ENCODE measurements around the gene RPRD1A.
"Not testable (repeated sequence)": the region's sequence is repeated elsewhere in the genome, so short reads cannot be mapped to it uniquely, and the experiment has no call there.

The RPRD1A gene

GRCh38 chr18:36101943-36102342, 34.6 kb upstream of the RPRD1A start:
- no peaks in the 10 kb centered on the region for H3K27me3 ChIP-seq (replicated peaks; ENCODE audit: control insufficient read depth, insufficient read depth, low read length, poor library complexity, severe bottlenecking)
- no peak overlapping the region for H3K27ac ChIP-seq (ENCODE audit: insufficient read depth, low read length, poor library complexity, severe bottlenecking)
- H3K4me1 ChIP-seq (ENCODE audit: control insufficient read depth, insufficient read depth, low read length, poor library complexity, severe bottlenecking): no peaks in the 10 kb centered on the region
- no peaks in the 10 kb centered on the region for H3K36me3 ChIP-seq (ENCODE audit: control insufficient read depth, insufficient read depth, low read length)
- no peak for DNase-seq
- no peaks in the 10 kb centered on the region for H3K9me3 ChIP-seq (ENCODE audit: control insufficient read depth, low read length)
- H3K4me3 ChIP-seq (ENCODE audit: insufficient read depth, low read depth, low read length, poor library complexity, severe bottlenecking): no peak overlapping the region

GRCh38 chr18:36099311-36099710, 32.0 kb upstream of the RPRD1A start:
- Histone ChIP-seq H3K9me3 (ENCODE audit: control insufficient read depth, low read length) (no peaks in the 10 kb centered on the region), H3K4me3 (ENCODE audit: insufficient read depth, low read depth, low read length, poor library complexity, severe bottlenecking) (no peak overlapping the region), H3K36me3 (ENCODE audit: control insufficient read depth, insufficient read depth, low read length) (no peaks in the 10 kb centered on the region), H3K27me3 (replicated peaks; ENCODE audit: control insufficient read depth, insufficient read depth, low read length, poor library complexity, severe bottlenecking) (no peaks in the 10 kb centered on the region), H3K4me1 (ENCODE audit: control insufficient read depth, insufficient read depth, low read length, poor library complexity, severe bottlenecking) (no peaks in the 10 kb centered on the region), H3K27ac (ENCODE audit: insufficient read depth, low read length, poor library complexity, severe bottlenecking) (no peak overlapping the region)
- no peak for DNase-seq

GRCh38 chr18:36096955-36097354, 29.6 kb upstream of the RPRD1A start:
- no peaks in the 10 kb centered on the region for H3K9me3 ChIP-seq (ENCODE audit: control insufficient read depth, low read length)
- no peaks in the 10 kb centered on the region for H3K27me3 ChIP-seq (replicated peaks; ENCODE audit: control insufficient read depth, insufficient read depth, low read length, poor library complexity, severe bottlenecking)
- H3K4me3 ChIP-seq (ENCODE audit: insufficient read depth, low read depth, low read length, poor library complexity, severe bottlenecking): no peak overlapping the region
- no peaks in the 10 kb centered on the region for H3K36me3 ChIP-seq (ENCODE audit: control insufficient read depth, insufficient read depth, low read length)
- no peak for DNase-seq
- H3K27ac ChIP-seq (ENCODE audit: insufficient read depth, low read length, poor library complexity, severe bottlenecking): no peak overlapping the region
- H3K4me1 ChIP-seq (ENCODE audit: control insufficient read depth, insufficient read depth, low read length, poor library complexity, severe bottlenecking): peaks cover 5% of the 10 kb centered on the region

GRCh38 chr18:36095936-36096519, 28.7 kb upstream of the RPRD1A start:
- Histone ChIP-seq H3K36me3 (ENCODE audit: control insufficient read depth, insufficient read depth, low read length) (no peaks in the 10 kb centered on the region), H3K4me3 (ENCODE audit: insufficient read depth, low read depth, low read length, poor library complexity, severe bottlenecking) (no peak overlapping the region), H3K27me3 (replicated peaks; ENCODE audit: control insufficient read depth, insufficient read depth, low read length, poor library complexity, severe bottlenecking) (no peaks in the 10 kb centered on the region), H3K27ac (ENCODE audit: insufficient read depth, low read length, poor library complexity, severe bottlenecking) (no peak overlapping the region), H3K9me3 (ENCODE audit: control insufficient read depth, low read length) (no peaks in the 10 kb centered on the region), H3K4me1 (ENCODE audit: control insufficient read depth, insufficient read depth, low read length, poor library complexity, severe bottlenecking) (peaks cover 5% of the 10 kb centered on the region)
- DNase-seq: no peak

GRCh38 chr18:36094431-36094830, 27.1 kb upstream of the RPRD1A start:
- no peaks in the 10 kb centered on the region for H3K27me3 ChIP-seq (replicated peaks; ENCODE audit: control insufficient read depth, insufficient read depth, low read length, poor library complexity, severe bottlenecking)
- no peaks in the 10 kb centered on the region for H3K36me3 ChIP-seq (ENCODE audit: control insufficient read depth, insufficient read depth, low read length)
- H3K4me3 ChIP-seq (ENCODE audit: insufficient read depth, low read depth, low read length, poor library complexity, severe bottlenecking): no peak overlapping the region
- DNase-seq: no peak
- peaks cover 5% of the 10 kb centered on the region for H3K4me1 ChIP-seq (ENCODE audit: control insufficient read depth, insufficient read depth, low read length, poor library complexity, severe bottlenecking)
- H3K9me3 ChIP-seq (ENCODE audit: control insufficient read depth, low read length): no peaks in the 10 kb centered on the region
- no peak overlapping the region for H3K27ac ChIP-seq (ENCODE audit: insufficient read depth, low read length, poor library complexity, severe bottlenecking)

GRCh38 chr18:36092116-36092515, 24.8 kb upstream of the RPRD1A start:
- DNase-seq; H3K9me3 ChIP-seq (ENCODE audit: control insufficient read depth, low read length): not testable (repeated sequence)

GRCh38 chr18:36089001-36089400, 21.6 kb upstream of the RPRD1A start:
- H3K27me3 ChIP-seq (replicated peaks; ENCODE audit: control insufficient read depth, insufficient read depth, low read length, poor library complexity, severe bottlenecking): no peaks in the 10 kb centered on the region
- peaks cover 5% of the 10 kb centered on the region for H3K4me1 ChIP-seq (ENCODE audit: control insufficient read depth, insufficient read depth, low read length, poor library complexity, severe bottlenecking)
- H3K36me3 ChIP-seq (ENCODE audit: control insufficient read depth, insufficient read depth, low read length): no peaks in the 10 kb centered on the region
- no peaks in the 10 kb centered on the region for H3K9me3 ChIP-seq (ENCODE audit: control insufficient read depth, low read length)
- H3K4me3 ChIP-seq (ENCODE audit: insufficient read depth, low read depth, low read length, poor library complexity, severe bottlenecking): no peak overlapping the region
- no peak overlapping the region for H3K27ac ChIP-seq (ENCODE audit: insufficient read depth, low read length, poor library complexity, severe bottlenecking)
- no peak for DNase-seq

More at GRCh38 chr18:36092116-36092515, 24.8 kb upstream of the RPRD1A start:
- not testable (repeated sequence) for H3K27ac ChIP-seq (ENCODE audit: insufficient read depth, low read length, poor library complexity, severe bottlenecking); H3K36me3 ChIP-seq (ENCODE audit: control insufficient read depth, insufficient read depth, low read length); H3K27me3 ChIP-seq (replicated peaks; ENCODE audit: control insufficient read depth, insufficient read depth, low read length, poor library complexity, severe bottlenecking); H3K4me3 ChIP-seq (ENCODE audit: insufficient read depth, low read depth, low read length, poor library complexity, severe bottlenecking); H3K4me1 ChIP-seq (ENCODE audit: control insufficient read depth, insufficient read depth, low read length, poor library complexity, severe bottlenecking)

- no peak for DNase-seq
- Histone ChIP-seq H3K27me3 (replicated peaks; ENCODE audit: control insufficient read depth, insufficient read depth, low read length, poor library complexity, severe bottlenecking) (no peaks in the 10 kb centered on the region), H3K36me3 (ENCODE audit: control insufficient read depth, insufficient read depth, low read length) (no peaks in the 10 kb centered on the region), H3K4me1 (ENCODE audit: control insufficient read depth, insufficient read depth, low read length, poor library complexity, severe bottlenecking) (peaks cover 3% of the 10 kb centered on the region), H3K27ac (ENCODE audit: insufficient read depth, low read length, poor library complexity, severe bottlenecking) (no peak overlapping the region), H3K9me3 (ENCODE audit: control insufficient read depth, low read length) (no peaks in the 10 kb centered on the region), H3K4me3 (ENCODE audit: insufficient read depth, low read depth, low read length, poor library complexity, severe bottlenecking) (no peak overlapping the region)
Measured at GRCh38 chr18:36088256-36088655, 20.9 kb upstream of the RPRD1A start.

GRCh38 chr18:36086186-36086585, 18.8 kb upstream of the RPRD1A start:
- Histone ChIP-seq H3K9me3 (ENCODE audit: control insufficient read depth, low read length) (no peaks in the 10 kb centered on the region), H3K4me1 (ENCODE audit: control insufficient read depth, insufficient read depth, low read length, poor library complexity, severe bottlenecking) (no peaks in the 10 kb centered on the region), H3K27me3 (replicated peaks; ENCODE audit: control insufficient read depth, insufficient read depth, low read length, poor library complexity, severe bottlenecking) (no peaks in the 10 kb centered on the region), H3K36me3 (ENCODE audit: control insufficient read depth, insufficient read depth, low read length) (no peaks in the 10 kb centered on the region), H3K4me3 (ENCODE audit: insufficient read depth, low read depth, low read length, poor library complexity, severe bottlenecking) (no peak overlapping the region), H3K27ac (ENCODE audit: insufficient read depth, low read length, poor library complexity, severe bottlenecking) (no peak overlapping the region)
- DNase-seq: no peak

- no peak for DNase-seq
- no peak overlapping the region for H3K27ac ChIP-seq (ENCODE audit: insufficient read depth, low read length, poor library complexity, severe bottlenecking)
- H3K4me3 ChIP-seq (ENCODE audit: insufficient read depth, low read depth, low read length, poor library complexity, severe bottlenecking): no peak overlapping the region
- H3K4me1 ChIP-seq (ENCODE audit: control insufficient read depth, insufficient read depth, low read length, poor library complexity, severe bottlenecking): no peaks in the 10 kb centered on the region
- H3K36me3 ChIP-seq (ENCODE audit: control insufficient read depth, insufficient read depth, low read length): no peaks in the 10 kb centered on the region
- no peaks in the 10 kb centered on the region for H3K9me3 ChIP-seq (ENCODE audit: control insufficient read depth, low read length)
- no peaks in the 10 kb centered on the region for H3K27me3 ChIP-seq (replicated peaks; ENCODE audit: control insufficient read depth, insufficient read depth, low read length, poor library complexity, severe bottlenecking)
Measured at GRCh38 chr18:36085195-36085594, 17.8 kb upstream of the RPRD1A start.
